ENCODE measurements around the gene PA2G4.

DNA sequence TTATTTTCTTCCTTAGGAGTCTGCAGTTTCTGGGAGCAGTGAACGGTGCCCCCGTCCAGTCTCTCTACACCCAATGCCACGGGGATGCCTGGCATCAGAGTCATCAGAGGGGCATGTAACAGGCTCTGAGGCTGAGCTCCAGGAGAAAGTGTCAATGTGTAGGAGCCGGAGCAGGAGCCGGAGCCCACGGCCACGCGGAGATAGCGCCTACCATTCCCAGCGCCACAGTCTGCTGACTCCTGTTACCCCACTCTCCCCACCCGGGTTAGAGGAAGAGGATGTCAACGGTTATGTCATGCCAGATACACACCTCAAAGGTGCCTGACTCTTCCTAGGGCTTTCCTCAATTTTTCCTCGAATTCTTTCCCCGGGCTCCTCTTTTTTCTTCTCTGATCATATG, 3.3 kb upstream of the PA2G4 start:
- TF ChIP-seq POLR2AphosphoS5 (IDR thresholded peaks at IDR 0.05; ENCODE audit: low read depth, low read length) (no peak), POLR2A (IDR thresholded peaks at IDR 0.05; ENCODE audit: low read depth, low read length) (no peak)

Measured in GM12892 (cell line).